B cell (primary cell): ENCODE results near the gene WNK2.

Experiments used
- EZH2 ChIP-seq: IDR thresholded peaks from 2 replicates; pipeline ENCODE4 v1.6.1; 2012; ENCODE audit warnings: borderline replicate concordance, low read depth, mild to moderate bottlenecking, moderate library complexity, low read length; ENCODE audit not compliant: insufficient read depth, poor library complexity, severe bottlenecking
- TF ChIP-seq, protein P1 (sequence below): fragments of 200-600 bp; IDR thresholded peaks from one replicate; pipeline ENCODE4 v1.8.0; 2022; ENCODE audit warnings: antibody characterized with exemption, mild to moderate bottlenecking

DNA sequence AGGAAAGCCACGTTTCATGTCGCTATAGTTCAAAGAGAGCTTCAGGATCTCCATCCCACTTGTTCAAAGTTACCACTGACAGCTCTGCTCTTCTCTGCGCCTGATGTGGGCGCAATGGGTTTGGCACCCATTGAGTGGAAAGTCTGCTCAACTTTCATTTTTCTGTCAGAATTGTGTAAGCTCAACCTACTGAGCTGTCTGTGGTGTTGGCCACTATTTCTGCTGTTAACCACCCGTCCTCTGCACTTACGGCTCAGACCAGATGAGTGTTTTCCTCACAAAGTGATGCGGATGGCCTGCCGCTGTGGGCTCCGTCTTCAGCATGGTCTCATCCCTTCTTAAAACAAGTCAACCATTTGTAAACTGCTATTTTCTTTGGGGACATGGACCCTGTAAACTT lies 131.2 kb downstream of the WNK2 start:
- TF ChIP-seq, protein P1, sequence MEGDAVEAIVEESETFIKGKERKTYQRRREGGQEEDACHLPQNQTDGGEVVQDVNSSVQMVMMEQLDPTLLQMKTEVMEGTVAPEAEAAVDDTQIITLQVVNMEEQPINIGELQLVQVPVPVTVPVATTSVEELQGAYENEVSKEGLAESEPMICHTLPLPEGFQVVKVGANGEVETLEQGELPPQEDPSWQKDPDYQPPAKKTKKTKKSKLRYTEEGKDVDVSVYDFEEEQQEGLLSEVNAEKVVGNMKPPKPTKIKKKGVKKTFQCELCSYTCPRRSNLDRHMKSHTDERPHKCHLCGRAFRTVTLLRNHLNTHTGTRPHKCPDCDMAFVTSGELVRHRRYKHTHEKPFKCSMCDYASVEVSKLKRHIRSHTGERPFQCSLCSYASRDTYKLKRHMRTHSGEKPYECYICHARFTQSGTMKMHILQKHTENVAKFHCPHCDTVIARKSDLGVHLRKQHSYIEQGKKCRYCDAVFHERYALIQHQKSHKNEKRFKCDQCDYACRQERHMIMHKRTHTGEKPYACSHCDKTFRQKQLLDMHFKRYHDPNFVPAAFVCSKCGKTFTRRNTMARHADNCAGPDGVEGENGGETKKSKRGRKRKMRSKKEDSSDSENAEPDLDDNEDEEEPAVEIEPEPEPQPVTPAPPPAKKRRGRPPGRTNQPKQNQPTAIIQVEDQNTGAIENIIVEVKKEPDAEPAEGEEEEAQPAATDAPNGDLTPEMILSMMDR: no peak
- no peak for TF ChIP-seq EZH2
